Esophagus muscularis mucosa (tissue), 4 donors: ENCODE data around the gene CHCHD6. TPM values are rescaled to one million over a fixed set of nuclear protein-coding genes. Genes with fewer than 3 reads are reported as not detected.

Experiments
- DNase-seq: peaks from one replicate; pipeline ENCODE4 v3.0.0-alpha.2; 2017; ENCODE audit errors: extremely low spot score
- H3K27ac ChIP-seq, 4 donors: fragments of 200-600 bp; sonication (generic); replicated peaks in 1 of 4; 1 replicate in 3 of 4; 2 replicates in 1 of 4; pipeline ENCODE4 v1.5.1; 2016 to 2019; ENCODE audit warnings: mild to moderate bottlenecking in 1 of 4
- H3K27me3 ChIP-seq, 4 donors: fragments of 200-600 bp; sonication (generic); one replicate each; pipeline versions ENCODE4 v1.5.1 to v1.6.0; 2016 to 2019
- H3K36me3 ChIP-seq, 4 donors: fragments of 200-600 bp; sonication (generic); one replicate each; pipeline ENCODE4 v1.5.1; 2016 to 2019
- H3K4me1 ChIP-seq, 4 donors: fragments of 200-600 bp; sonication (generic); one replicate each; pipeline ENCODE4 v1.5.1; 2016 to 2019
- H3K4me3 ChIP-seq, 4 donors: fragments of 200-600 bp; sonication (generic); 1 replicate in 2 of 4; 2 replicates in 2 of 4; pipeline ENCODE4 v1.5.1; 2016 to 2019; ENCODE audit warnings: mild to moderate bottlenecking in 4 of 4, moderate library complexity in 1 of 4
- H3K9me3 ChIP-seq, 4 donors: fragments of 200-600 bp; sonication (generic); 1 replicate in 3 of 4; 2 replicates in 1 of 4; pipeline ENCODE4 v1.5.1; 2016 to 2019
- EP300 ChIP-seq: sonication (generic); formaldehyde crosslinking; IDR thresholded peaks from one replicate; pipeline ENCODE4 v1.6.1; 2017; ENCODE audit warnings: antibody characterized with exemption
- POLR2A ChIP-seq: fragments of 450-650 bp; IDR thresholded peaks from one replicate; pipeline ENCODE4 v1.6.1; 2017; ENCODE audit warnings: antibody characterized with exemption, moderate library complexity, mild to moderate bottlenecking, low read depth
- POLR2AphosphoS5 ChIP-seq, 2 donors: sonication (generic); formaldehyde crosslinking; IDR thresholded peaks; one replicate each; pipeline ENCODE4 v1.6.1; 2017; ENCODE audit warnings: antibody characterized with exemption in 2 of 2
- WGBS: methylation state at CpG from one replicate; pipeline ENCODE4 v1.1.5; 2018; 5-methylcytosine and 5-hydroxymethylcytosine counted together
- intact Hi-C: fragments of 100-400 bp; cut with DNase I; formaldehyde crosslinking; loops from one replicate; pipeline ENCODE4 v1.15.1; 2023
- total RNA-seq, 4 donors: library from RNA; depleted of rRNA; stranded (reverse); fragments of >200 nt; gene quantifications; one replicate each; pipeline versions ENCODE4 v1.1.0 to v1.2.1, GENCODE V29; 2016
- TF ChIP-seq, protein P1 (sequence below), 3 experiments: fragments of 200-600 bp in 2 of 3; fragments of 450-650 bp in 1 of 3; sonication (generic) in 2 of 3; IDR thresholded peaks; one replicate each; pipeline ENCODE4 v1.5.1; 2017 to 2019; ENCODE audit warnings: antibody characterized with exemption in 3 of 3, mild to moderate bottlenecking in 2 of 3, moderate library complexity in 1 of 3

The CHCHD6 gene
- total RNA-seq = 10 to 100 TPM; 10.3 to 13.4 (median 12.1) TPM

DNA sequence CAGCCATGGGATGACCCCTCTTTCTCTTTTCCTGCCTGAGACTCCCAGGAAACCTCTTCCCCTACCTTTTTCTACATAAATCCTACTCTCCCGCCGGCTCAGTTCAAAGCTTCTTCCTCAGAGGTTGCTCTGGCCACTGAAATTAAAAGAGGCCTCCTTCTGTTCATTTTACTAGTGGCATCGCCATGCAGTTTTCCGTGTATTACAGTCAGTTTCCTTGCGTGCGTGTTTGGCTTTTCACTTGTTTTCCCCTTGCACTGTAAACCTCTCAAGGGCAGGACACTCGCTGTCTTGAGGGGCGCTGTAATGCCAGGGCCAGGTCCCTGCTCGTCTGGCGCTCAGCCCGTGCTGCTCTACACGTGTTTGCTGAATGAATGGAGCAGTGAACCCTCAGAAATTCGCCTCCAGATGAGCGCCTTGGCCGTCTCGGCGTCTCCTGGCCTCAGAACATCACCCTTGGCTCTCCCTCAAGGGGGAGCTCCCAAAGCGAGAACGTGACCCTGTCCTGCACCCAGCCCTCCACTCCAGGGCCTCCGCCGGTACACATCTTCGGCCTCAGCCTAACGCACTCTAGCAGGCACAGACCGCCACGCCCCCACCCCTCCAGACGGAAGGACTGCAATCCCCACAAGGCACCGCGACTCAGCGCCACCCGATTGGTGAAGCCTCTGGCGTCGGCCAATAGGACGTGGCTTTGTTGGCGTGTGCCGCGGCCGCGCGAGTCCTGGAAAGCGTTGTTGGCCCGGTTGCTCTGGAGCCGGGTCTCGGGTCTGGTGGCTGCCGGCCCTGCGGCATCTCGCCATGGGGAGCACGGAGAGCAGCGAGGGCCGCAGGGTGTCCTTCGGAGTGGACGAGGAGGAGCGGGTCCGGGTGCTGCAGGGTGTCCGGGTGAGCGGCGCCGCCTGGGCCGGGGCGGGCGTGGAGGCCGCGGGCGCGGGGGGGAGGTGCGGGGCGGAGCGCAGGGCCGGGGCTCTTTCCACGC lies at the start of gene CHCHD6:
TSS of gene CHCHD6 (plus strand) at position 729 of the 982 bp plus-strand sequence. CDS start at position 802, 73 bp downstream.
- peak within 1 kb of the TSS; percentile 64 to 98 (median 76) for H3K4me3 ChIP-seq
- no peaks in the 10 kb centered on the region for H3K36me3 ChIP-seq
- DNase-seq = peak; percentile 99
- intact Hi-C loops = no loop called here
- H3K9me3 ChIP-seq = no peaks in the 10 kb centered on the region
- H3K4me1 ChIP-seq = peaks cover 12 to 20% (median 17%) of the 10 kb centered on the region in 4 donors
- H3K27me3 ChIP-seq = peaks cover 0 to 5% (median 0%) of the 10 kb centered on the region in 4 donors
- TF ChIP-seq, protein P1, sequence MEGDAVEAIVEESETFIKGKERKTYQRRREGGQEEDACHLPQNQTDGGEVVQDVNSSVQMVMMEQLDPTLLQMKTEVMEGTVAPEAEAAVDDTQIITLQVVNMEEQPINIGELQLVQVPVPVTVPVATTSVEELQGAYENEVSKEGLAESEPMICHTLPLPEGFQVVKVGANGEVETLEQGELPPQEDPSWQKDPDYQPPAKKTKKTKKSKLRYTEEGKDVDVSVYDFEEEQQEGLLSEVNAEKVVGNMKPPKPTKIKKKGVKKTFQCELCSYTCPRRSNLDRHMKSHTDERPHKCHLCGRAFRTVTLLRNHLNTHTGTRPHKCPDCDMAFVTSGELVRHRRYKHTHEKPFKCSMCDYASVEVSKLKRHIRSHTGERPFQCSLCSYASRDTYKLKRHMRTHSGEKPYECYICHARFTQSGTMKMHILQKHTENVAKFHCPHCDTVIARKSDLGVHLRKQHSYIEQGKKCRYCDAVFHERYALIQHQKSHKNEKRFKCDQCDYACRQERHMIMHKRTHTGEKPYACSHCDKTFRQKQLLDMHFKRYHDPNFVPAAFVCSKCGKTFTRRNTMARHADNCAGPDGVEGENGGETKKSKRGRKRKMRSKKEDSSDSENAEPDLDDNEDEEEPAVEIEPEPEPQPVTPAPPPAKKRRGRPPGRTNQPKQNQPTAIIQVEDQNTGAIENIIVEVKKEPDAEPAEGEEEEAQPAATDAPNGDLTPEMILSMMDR (IDR thresholded peaks at IDR 0.05) = peak in 2 of 3 experiments; percentile 6 to 19
- TF ChIP-seq POLR2A (no peak), POLR2AphosphoS5 (IDR thresholded peaks at IDR 0.05) (peak; percentile 36 to 82)
- WGBS = 20% methylated on average over 10 of the region's 69 CpGs
- peak within 1 kb of the TSS; percentile 0 to 61 (median 36) for H3K27ac ChIP-seq

DNA sequence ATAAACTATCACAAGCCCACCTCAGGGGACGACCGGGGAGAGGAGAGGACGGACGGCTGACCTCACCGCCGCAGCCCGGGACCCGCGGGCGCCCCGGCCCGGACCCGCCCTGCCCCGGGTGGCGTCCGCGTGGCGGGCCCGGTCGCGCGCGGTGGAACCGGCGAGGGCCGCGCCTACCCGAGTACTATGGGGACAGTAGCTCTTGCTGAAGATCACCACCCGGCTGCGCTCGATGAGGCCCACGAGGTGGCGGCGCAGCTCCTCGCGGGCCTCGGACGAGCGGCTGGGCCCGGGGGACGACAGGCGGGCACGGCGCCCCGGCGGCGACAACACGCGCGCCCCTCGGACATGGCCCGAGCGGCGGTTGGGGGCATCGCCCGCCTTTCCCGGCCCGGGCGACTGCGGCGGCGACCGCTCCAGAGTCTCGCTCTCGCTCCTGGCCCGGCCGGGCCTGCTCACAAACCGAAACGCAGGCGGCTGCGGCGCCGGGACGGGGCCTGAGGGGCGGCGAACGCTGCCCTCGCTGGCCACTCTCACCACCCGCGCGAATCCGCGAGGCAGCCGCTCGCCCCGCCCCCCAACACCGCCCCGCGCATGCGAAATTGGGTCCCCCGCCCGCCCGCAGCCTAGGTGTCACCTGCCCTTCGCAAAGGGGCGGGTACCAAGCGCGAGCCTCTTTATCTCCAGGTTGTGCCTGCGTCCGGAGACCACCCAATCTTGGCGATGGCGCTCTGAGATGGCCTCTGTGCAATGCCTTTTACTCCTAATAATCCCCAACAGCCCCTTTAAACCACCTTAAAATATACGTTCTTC lies 49.3 kb upstream of the CHCHD6 start, which contains the start of gene TXNRD3:
TSS of gene TXNRD3 (minus strand) at position 554 of the 813 bp plus-strand sequence.
- Histone ChIP-seq H3K27ac (peak within 1 kb of the TSS; percentile 79 to 91 (median 86)), H3K36me3 (no peaks in the 10 kb centered on the region), H3K27me3 (peaks cover 0 to 23% (median 0%) of the 10 kb centered on the region in 4 donors), H3K4me3 (peak within 1 kb of the TSS; percentile 77 to 95 (median 90)), H3K9me3 (no peaks in the 10 kb centered on the region), H3K4me1 (peaks cover 0 to 21% (median 17%) of the 10 kb centered on the region in 4 donors)
- DNase-seq = peak; percentile 93
- intact Hi-C loops = no loop called here
- under 1% methylated on average over 19 of the region's 102 CpGs for WGBS
- TF ChIP-seq POLR2AphosphoS5 (IDR thresholded peaks at IDR 0.05) = peak; percentile 38 to 79
- TF ChIP-seq, protein P1 (IDR thresholded peaks at IDR 0.05) = peak in 1 of 3 experiments; percentile 20
- TF ChIP-seq POLR2A = no peak
- TF ChIP-seq EP300 = no peak

DNA sequence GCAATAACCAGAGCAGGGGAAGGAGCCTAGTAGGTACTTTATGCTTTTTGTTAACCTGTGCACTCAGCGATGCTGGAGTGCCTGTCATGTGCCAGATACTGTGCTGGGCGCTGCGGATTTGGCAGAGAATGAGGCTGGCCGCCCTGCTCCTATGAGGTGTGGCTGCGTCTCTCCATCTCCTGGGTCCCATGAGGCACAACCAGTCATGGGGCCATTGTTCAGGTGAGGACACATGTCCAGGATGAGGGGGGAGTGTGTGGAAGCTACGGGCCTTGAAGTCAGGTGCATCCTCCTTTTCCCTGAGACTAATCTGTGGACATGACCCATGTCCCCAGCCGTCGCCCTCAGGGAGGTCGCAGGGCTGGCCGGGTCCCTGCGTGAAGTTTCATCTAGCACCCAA lies 48.2 kb upstream of the CHCHD6 start:
- intact Hi-C loops = no loop called here

More for the DNA sequence above, 48.2 kb upstream of the CHCHD6 start:
- no peak overlapping the region for H3K27ac ChIP-seq
- peak overlapping the region in 1 of 4 donors; percentile 93 for H3K4me3 ChIP-seq
- WGBS = 95% methylated on average over 11 of the region's 11 CpGs
- peak; percentile 90 for DNase-seq
- TF ChIP-seq, protein P1 (IDR thresholded peaks at IDR 0.05) = no peak
- TF ChIP-seq POLR2AphosphoS5 (IDR thresholded peaks at IDR 0.05) (no peak), EP300 (no peak), POLR2A (no peak)
- H3K27me3 ChIP-seq = peaks cover 0 to 34% (median 0%) of the 10 kb centered on the region in 4 donors
- H3K4me1 ChIP-seq = peaks cover 0 to 21% (median 17%) of the 10 kb centered on the region in 4 donors
- H3K9me3 ChIP-seq = no peaks in the 10 kb centered on the region
- no peaks in the 10 kb centered on the region for H3K36me3 ChIP-seq
